Measurements from ENCODE around the gene SSBP3. TPM values are rescaled to one million over a fixed set of nuclear protein-coding genes. Genes with fewer than 3 reads are reported as not detected.
A peak's percentile ranks its signal among the peaks of the same experiment; 100 is the strongest.

Gene SSBP3
- total RNA-seq, 1 experiment from 2014 or later, result 115 TPM

GRCh38 chr1:54374766-54375165, 31.4 kb downstream of the SSBP3 start:
- Mint-ChIP-seq H3K36me3 (peaks cover 13% of the 10 kb centered on the region), H3K4me3 (peak overlapping the region; percentile 18), H3K4me1 (peaks cover 92% of the 10 kb centered on the region), H3K27ac (peak overlapping the region; percentile 88), H3K9me3 (no peaks in the 10 kb centered on the region), H3K27me3 (ENCODE audit: low read depth) (no peaks in the 10 kb centered on the region)
- DNase-seq (ENCODE audit: low spot score), result no peak
- no peak for ATAC-seq
- no peak for TF ChIP-seq ARID4B (CRISPR knock-in tag; IDR thresholded peaks at IDR 0.05; ENCODE audit: borderline replicate concordance)
- TF ChIP-seq, protein P1, sequence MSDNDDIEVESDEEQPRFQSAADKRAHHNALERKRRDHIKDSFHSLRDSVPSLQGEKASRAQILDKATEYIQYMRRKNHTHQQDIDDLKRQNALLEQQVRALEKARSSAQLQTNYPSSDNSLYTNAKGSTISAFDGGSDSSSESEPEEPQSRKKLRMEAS (CRISPR knock-in tag; IDR thresholded peaks at IDR 0.05), result peak; percentile 18; the same call in 1 of the 2 replicates
- ChIA-PET CTCF (interaction anchor here (0.8 kb wide), 1 partner anchor 114 kb away, joined by 3 read pairs; no protein-coding TSS in a partner anchor), POLR2A (interaction anchor here (1.0 kb wide), 1 partner anchor 10 kb away, joined by 3 read pairs; no protein-coding TSS in a partner anchor)

GRCh38 chr1:54372978-54373377, 33.2 kb downstream of the SSBP3 start:
- H3K27ac Mint-ChIP-seq, result peak overlapping the region; percentile 55
- H3K4me3 Mint-ChIP-seq, result no peak overlapping the region
- no peak for TF ChIP-seq NR2C2 (CRISPR knock-in tag; IDR thresholded peaks at IDR 0.05)
- TF ChIP-seq CBFB (CRISPR knock-in tag; IDR thresholded peaks at IDR 0.05; ENCODE audit: low read depth), result no peak
- no peak for TF ChIP-seq CDX4 (CRISPR knock-in tag; IDR thresholded peaks at IDR 0.05; ENCODE audit: borderline replicate concordance)
- TF ChIP-seq, protein P2, sequence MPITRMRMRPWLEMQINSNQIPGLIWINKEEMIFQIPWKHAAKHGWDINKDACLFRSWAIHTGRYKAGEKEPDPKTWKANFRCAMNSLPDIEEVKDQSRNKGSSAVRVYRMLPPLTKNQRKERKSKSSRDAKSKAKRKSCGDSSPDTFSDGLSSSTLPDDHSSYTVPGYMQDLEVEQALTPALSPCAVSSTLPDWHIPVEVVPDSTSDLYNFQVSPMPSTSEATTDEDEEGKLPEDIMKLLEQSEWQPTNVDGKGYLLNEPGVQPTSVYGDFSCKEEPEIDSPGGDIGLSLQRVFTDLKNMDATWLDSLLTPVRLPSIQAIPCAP (CRISPR knock-in tag; IDR thresholded peaks at IDR 0.05), result no peak
- no peak for TF ChIP-seq MXD4 (CRISPR knock-in tag; IDR thresholded peaks at IDR 0.05; ENCODE audit: borderline replicate concordance)
- TF ChIP-seq, protein P1 (CRISPR knock-in tag; IDR thresholded peaks at IDR 0.05), result no peak
- TF ChIP-seq, protein P3, sequence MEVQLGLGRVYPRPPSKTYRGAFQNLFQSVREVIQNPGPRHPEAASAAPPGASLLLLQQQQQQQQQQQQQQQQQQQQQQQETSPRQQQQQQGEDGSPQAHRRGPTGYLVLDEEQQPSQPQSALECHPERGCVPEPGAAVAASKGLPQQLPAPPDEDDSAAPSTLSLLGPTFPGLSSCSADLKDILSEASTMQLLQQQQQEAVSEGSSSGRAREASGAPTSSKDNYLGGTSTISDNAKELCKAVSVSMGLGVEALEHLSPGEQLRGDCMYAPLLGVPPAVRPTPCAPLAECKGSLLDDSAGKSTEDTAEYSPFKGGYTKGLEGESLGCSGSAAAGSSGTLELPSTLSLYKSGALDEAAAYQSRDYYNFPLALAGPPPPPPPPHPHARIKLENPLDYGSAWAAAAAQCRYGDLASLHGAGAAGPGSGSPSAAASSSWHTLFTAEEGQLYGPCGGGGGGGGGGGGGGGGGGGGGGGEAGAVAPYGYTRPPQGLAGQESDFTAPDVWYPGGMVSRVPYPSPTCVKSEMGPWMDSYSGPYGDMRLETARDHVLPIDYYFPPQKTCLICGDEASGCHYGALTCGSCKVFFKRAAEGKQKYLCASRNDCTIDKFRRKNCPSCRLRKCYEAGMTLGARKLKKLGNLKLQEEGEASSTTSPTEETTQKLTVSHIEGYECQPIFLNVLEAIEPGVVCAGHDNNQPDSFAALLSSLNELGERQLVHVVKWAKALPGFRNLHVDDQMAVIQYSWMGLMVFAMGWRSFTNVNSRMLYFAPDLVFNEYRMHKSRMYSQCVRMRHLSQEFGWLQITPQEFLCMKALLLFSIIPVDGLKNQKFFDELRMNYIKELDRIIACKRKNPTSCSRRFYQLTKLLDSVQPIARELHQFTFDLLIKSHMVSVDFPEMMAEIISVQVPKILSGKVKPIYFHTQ (CRISPR knock-in tag; IDR thresholded peaks at IDR 0.05), result no peak
- TF ChIP-seq ZNF138 (CRISPR knock-in tag; conservative IDR thresholded peaks at IDR 0.05), result no peak
- TF ChIP-seq ZNF532 (CRISPR knock-in tag; IDR thresholded peaks at IDR 0.05; ENCODE audit: borderline replicate concordance), result no peak
- TF ChIP-seq, protein P4, sequence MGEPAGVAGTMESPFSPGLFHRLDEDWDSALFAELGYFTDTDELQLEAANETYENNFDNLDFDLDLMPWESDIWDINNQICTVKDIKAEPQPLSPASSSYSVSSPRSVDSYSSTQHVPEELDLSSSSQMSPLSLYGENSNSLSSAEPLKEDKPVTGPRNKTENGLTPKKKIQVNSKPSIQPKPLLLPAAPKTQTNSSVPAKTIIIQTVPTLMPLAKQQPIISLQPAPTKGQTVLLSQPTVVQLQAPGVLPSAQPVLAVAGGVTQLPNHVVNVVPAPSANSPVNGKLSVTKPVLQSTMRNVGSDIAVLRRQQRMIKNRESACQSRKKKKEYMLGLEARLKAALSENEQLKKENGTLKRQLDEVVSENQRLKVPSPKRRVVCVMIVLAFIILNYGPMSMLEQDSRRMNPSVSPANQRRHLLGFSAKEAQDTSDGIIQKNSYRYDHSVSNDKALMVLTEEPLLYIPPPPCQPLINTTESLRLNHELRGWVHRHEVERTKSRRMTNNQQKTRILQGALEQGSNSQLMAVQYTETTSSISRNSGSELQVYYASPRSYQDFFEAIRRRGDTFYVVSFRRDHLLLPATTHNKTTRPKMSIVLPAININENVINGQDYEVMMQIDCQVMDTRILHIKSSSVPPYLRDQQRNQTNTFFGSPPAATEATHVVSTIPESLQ (CRISPR knock-in tag; IDR thresholded peaks at IDR 0.05), result no peak
- no peak for TF ChIP-seq NFATC4 (CRISPR knock-in tag; IDR thresholded peaks at IDR 0.05)
- TF ChIP-seq TCF7 (CRISPR knock-in tag; IDR thresholded peaks at IDR 0.05; ENCODE audit: low read depth), result no peak
- TF ChIP-seq, protein P5, sequence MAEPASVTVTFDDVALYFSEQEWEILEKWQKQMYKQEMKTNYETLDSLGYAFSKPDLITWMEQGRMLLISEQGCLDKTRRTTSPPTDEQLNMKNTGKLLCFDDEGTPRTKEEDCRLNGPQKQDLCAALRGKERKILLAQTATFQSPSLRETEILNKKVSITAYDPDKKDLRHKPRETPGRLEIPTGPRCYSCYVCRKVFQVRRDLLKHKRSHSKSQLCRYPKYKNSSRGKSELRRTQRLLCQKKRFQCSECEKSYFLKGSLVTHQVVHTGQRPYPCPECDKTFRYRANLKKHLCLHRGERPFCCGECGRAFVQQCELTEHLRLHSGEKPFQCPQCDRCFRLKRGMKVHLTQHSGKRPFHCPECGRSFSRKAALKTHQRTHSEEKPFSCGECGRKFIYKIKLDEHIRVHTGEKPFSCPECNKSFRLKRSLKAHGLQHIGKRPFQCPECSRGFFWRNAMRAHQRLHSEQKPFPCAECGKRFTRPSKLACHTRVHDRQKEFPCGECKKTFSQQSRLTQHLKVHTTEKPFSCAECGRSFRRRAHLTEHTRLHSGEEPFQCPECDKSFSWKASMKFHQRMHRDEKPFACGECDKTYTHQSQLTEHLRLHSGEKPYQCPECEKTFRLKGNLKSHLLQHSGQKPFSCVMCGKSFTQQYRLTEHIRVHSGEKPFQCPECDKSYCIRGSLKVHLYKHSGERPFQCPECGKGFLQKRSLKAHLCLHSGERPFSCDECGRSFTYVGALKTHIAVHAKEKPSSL (CRISPR knock-in tag; conservative IDR thresholded peaks at IDR 0.05), result no peak
- DNase-seq (ENCODE audit: low spot score) (no peak), ATAC-seq (no peak)
- H3K36me3 Mint-ChIP-seq, result peaks cover 19% of the 10 kb centered on the region
- POLR2A ChIA-PET, result interaction anchor here (0.5 to 0.7 kb wide), 2 partner anchors 57 to 60 kb away, joined by 3 to 8 read pairs; no protein-coding TSS in a partner anchor
- no peaks in the 10 kb centered on the region for H3K27me3 Mint-ChIP-seq (ENCODE audit: low read depth)
- CTCF ChIA-PET, result interaction anchor here (0.7 kb wide), 1 partner anchor 251 kb away, joined by 5 read pairs; no protein-coding TSS in a partner anchor
- H3K9me3 Mint-ChIP-seq, result no peaks in the 10 kb centered on the region
- H3K4me1 Mint-ChIP-seq, result peaks cover 89% of the 10 kb centered on the region

Measured in WTC11 (cell line).